Fibroblast of lung (primary cell): Measurements from ENCODE around the gene FBXL13.
"Not testable (repeated sequence)": the region's sequence is repeated elsewhere in the genome, so short reads cannot be mapped to it uniquely, and the experiment has no call there.

Experiments used
- CTCF ChIP-seq, 2 donors: IDR thresholded peaks in 1 of 2; conservative IDR thresholded peaks in 1 of 2; 1 replicate in 1 of 2; 2 replicates in 1 of 2; pipeline ENCODE4 v1.5.1; 2011 to 2012; ENCODE audit warnings: low read length in 2 of 2, control low read depth in 1 of 2, inconsistent platforms in 1 of 2, low read depth in 1 of 2, mild to moderate bottlenecking in 1 of 2
- EZH2 ChIP-seq: IDR thresholded peaks from 2 replicates; pipeline ENCODE4 v1.5.1; 2012; ENCODE audit warnings: low read length, control low read depth, mild to moderate bottlenecking; ENCODE audit errors: missing control alignments

DNA sequence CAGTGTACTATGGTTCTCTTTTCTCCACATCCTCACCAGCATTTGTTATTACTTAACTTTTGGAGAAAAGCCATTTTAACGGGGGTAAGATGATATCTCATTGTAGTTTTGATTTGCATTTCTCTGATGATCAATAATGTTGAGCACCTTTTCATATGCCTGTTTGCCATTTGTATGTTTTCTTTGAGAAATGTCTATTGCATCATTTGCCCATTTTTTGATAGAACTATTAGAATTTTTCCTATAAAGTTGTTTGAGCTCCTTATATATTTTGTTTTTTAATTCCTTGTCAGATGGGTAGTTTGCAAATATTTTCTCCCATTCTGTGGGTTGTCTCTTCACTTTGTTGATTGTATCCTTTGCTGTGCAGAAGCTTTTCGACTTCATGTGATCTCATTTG is 172.5 kb downstream of the FBXL13 start:
- not testable (repeated sequence) for TF ChIP-seq CTCF (conservative IDR thresholded peaks at IDR 0.05 in 1 of 2, IDR thresholded peaks at IDR 0.05 in 1 of 2; ENCODE audit: low read depth in 1 of 2, low read length in 2 of 2); EZH2
